ENCODE measurements around the gene CLEC14A.

Gene CLEC14A

GRCh38 chr14:38248321-38249028 is 7.4 kb downstream of the CLEC14A start:
- Histone ChIP-seq H3K9me3 (ENCODE audit: control extremely low read depth in 1 of 5, control insufficient read depth in 4 of 5, insufficient read depth in 2 of 5, low read depth in 1 of 5, low read length in 4 of 5) (no peaks in the 10 kb centered on the region), H3K36me3 (ENCODE audit: control insufficient read depth in 4 of 4, insufficient read depth in 4 of 4, low read length in 3 of 4) (no peaks in the 10 kb centered on the region), H3K27me3 (replicated peaks in 2 of 5; ENCODE audit: control insufficient read depth in 4 of 5, insufficient read depth in 5 of 5, low read length in 4 of 5) (peaks cover 0 to 16% (median 2%) of the 10 kb centered on the region in 5 experiments), H3K4me3 (ENCODE audit: control insufficient read depth in 1 of 7, extremely low read depth in 1 of 7, insufficient read depth in 4 of 7, low read depth in 2 of 7, low read length in 6 of 7) (no peak overlapping the region), H3K27ac (ENCODE audit: insufficient read depth in 1 of 2, low read depth in 1 of 2, low read length in 2 of 2, poor library complexity in 1 of 2, severe bottlenecking in 2 of 2) (no peak overlapping the region), H3K4me1 (ENCODE audit: control extremely low read depth in 1 of 4, control insufficient read depth in 4 of 4, insufficient read depth in 4 of 4, low read length in 3 of 4) (no peaks in the 10 kb centered on the region)
- peak in 1 of 3 donors; percentile 5 for DNase-seq
- POLR2A ChIA-PET, result no interaction called here
- WGBS (ENCODE audit: insufficient coverage), result 100% methylated on average over 2 of the region's 3 CpGs
- CTCF ChIA-PET, result interaction anchor here (1.3 kb wide), 1 partner anchor 9 kb away, joined by 4 read pairs; no protein-coding TSS in a partner anchor

- CTCF ChIA-PET, result no interaction called here
- peak in 1 of 3 donors; percentile 10 for DNase-seq
- H3K36me3 ChIP-seq (ENCODE audit: control insufficient read depth in 4 of 4, insufficient read depth in 4 of 4, low read length in 3 of 4), result no peaks in the 10 kb centered on the region
- H3K27me3 ChIP-seq (replicated peaks in 2 of 5; ENCODE audit: control insufficient read depth in 4 of 5, insufficient read depth in 5 of 5, low read length in 4 of 5), result no peaks in the 10 kb centered on the region
- H3K4me3 ChIP-seq (ENCODE audit: control insufficient read depth in 1 of 7, extremely low read depth in 1 of 7, insufficient read depth in 4 of 7, low read depth in 2 of 7, low read length in 6 of 7), result no peak overlapping the region
- no peak overlapping the region for H3K27ac ChIP-seq (ENCODE audit: insufficient read depth in 1 of 2, low read depth in 1 of 2, low read length in 2 of 2, poor library complexity in 1 of 2, severe bottlenecking in 2 of 2)
- POLR2A ChIA-PET, result no interaction called here
- H3K4me1 ChIP-seq (ENCODE audit: control extremely low read depth in 1 of 4, control insufficient read depth in 4 of 4, insufficient read depth in 4 of 4, low read length in 3 of 4), result no peaks in the 10 kb centered on the region
- no CpG with 5 or more reads among the region's 1 CpG for WGBS (ENCODE audit: insufficient coverage)
- no peaks in the 10 kb centered on the region for H3K9me3 ChIP-seq (ENCODE audit: control extremely low read depth in 1 of 5, control insufficient read depth in 4 of 5, insufficient read depth in 2 of 5, low read depth in 1 of 5, low read length in 4 of 5)
Measured at GRCh38 chr14:38243696-38244240, 12.1 kb downstream of the CLEC14A start.

DNA sequence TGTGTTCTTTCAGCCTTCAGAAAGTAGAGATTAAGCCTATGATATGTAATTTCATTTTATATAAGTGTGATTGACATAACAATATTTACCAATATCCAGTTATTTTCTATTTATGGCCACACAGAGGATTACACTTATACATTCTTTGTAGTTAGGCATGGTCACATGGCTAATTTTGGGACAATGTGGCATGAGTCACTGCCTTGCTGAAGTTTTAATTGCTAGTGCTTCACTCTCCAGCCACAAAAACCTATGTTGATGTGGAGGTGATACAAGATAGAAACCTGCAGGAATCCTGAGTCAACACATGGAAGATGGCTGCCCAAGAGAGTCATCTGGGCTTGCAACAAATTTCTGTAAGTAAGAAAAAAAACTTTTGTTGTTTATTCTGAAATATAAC is 17.0 kb downstream of the CLEC14A start:
- ChIA-PET POLR2A (no interaction called here), CTCF (no interaction called here)
- H3K27ac ChIP-seq (ENCODE audit: insufficient read depth in 1 of 2, low read depth in 1 of 2, low read length in 2 of 2, poor library complexity in 1 of 2, severe bottlenecking in 2 of 2), result no peak overlapping the region
- no peaks in the 10 kb centered on the region for H3K9me3 ChIP-seq (ENCODE audit: control extremely low read depth in 1 of 5, control insufficient read depth in 4 of 5, insufficient read depth in 2 of 5, low read depth in 1 of 5, low read length in 4 of 5)
- no peaks in the 10 kb centered on the region for H3K36me3 ChIP-seq (ENCODE audit: control insufficient read depth in 4 of 4, insufficient read depth in 4 of 4, low read length in 3 of 4)
- no peak overlapping the region for H3K4me3 ChIP-seq (ENCODE audit: control insufficient read depth in 1 of 7, extremely low read depth in 1 of 7, insufficient read depth in 4 of 7, low read depth in 2 of 7, low read length in 6 of 7)
- H3K27me3 ChIP-seq (replicated peaks in 2 of 5; ENCODE audit: control insufficient read depth in 4 of 5, insufficient read depth in 5 of 5, low read length in 4 of 5), result no peaks in the 10 kb centered on the region
- H3K4me1 ChIP-seq (ENCODE audit: control extremely low read depth in 1 of 4, control insufficient read depth in 4 of 4, insufficient read depth in 4 of 4, low read length in 3 of 4), result no peaks in the 10 kb centered on the region
- DNase-seq, result no peak

DNA sequence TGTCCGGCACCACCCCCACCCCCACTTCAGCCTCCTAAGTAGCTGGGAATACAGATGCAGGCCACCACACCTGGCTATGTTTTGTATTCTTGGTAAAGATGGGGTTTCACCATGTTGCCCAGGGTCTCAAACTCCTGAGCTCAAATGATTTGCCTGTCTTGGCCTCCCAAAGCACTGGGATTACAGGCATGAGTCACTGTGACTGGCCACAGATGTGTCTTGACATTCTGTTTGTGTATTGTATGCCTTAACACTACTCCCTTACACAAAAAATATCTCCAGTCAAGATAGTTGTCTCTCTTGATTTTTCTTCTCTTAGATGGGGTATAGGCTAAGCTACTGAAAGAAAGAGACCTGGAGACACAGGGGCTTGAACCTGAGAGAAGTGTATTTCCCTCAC is 17.6 kb downstream of the CLEC14A start:
- no peak overlapping the region for H3K27ac ChIP-seq (ENCODE audit: insufficient read depth in 1 of 2, low read depth in 1 of 2, low read length in 2 of 2, poor library complexity in 1 of 2, severe bottlenecking in 2 of 2)
- no peaks in the 10 kb centered on the region for H3K4me1 ChIP-seq (ENCODE audit: control extremely low read depth in 1 of 4, control insufficient read depth in 4 of 4, insufficient read depth in 4 of 4, low read length in 3 of 4)
- CTCF ChIA-PET, result no interaction called here
- 100% methylated on average over 1 of the region's 1 CpG for WGBS (ENCODE audit: insufficient coverage)
- POLR2A ChIA-PET, result no interaction called here
- H3K4me3 ChIP-seq (ENCODE audit: control insufficient read depth in 1 of 7, extremely low read depth in 1 of 7, insufficient read depth in 4 of 7, low read depth in 2 of 7, low read length in 6 of 7), result no peak overlapping the region
- no peaks in the 10 kb centered on the region for H3K27me3 ChIP-seq (replicated peaks in 2 of 5; ENCODE audit: control insufficient read depth in 4 of 5, insufficient read depth in 5 of 5, low read length in 4 of 5)
- H3K36me3 ChIP-seq (ENCODE audit: control insufficient read depth in 4 of 4, insufficient read depth in 4 of 4, low read length in 3 of 4), result no peaks in the 10 kb centered on the region
- no peak for DNase-seq
- no peaks in the 10 kb centered on the region for H3K9me3 ChIP-seq (ENCODE audit: control extremely low read depth in 1 of 5, control insufficient read depth in 4 of 5, insufficient read depth in 2 of 5, low read depth in 1 of 5, low read length in 4 of 5)

DNA sequence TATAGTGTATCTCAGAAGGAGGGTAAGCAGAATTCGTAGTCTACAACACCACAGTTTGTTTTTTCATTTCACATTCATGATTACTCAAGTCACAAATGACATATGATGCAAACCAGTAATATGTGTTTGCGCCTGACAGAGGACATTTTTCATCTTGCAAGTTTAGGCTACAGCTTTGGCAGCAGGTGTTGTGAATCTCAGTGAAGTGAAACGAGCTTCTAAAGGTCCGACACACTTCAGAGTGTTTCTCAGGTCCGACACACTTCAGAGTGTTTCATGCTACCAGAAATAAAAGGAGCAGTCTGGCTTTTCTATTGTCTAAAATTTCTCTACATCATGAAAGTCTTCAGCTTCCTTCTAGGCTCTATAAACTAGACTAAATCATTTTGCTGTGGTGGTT is 22.7 kb downstream of the CLEC14A start:
- no peaks in the 10 kb centered on the region for H3K9me3 ChIP-seq (ENCODE audit: control extremely low read depth in 1 of 5, control insufficient read depth in 4 of 5, insufficient read depth in 2 of 5, low read depth in 1 of 5, low read length in 4 of 5)
- ChIA-PET POLR2A (no interaction called here), CTCF (interaction anchor here (0.7 kb wide), 1 partner anchor 23 kb away, joined by 3 read pairs; the partner anchor contains the start of gene CLEC14A)
- no peak overlapping the region for H3K4me3 ChIP-seq (ENCODE audit: control insufficient read depth in 1 of 7, extremely low read depth in 1 of 7, insufficient read depth in 4 of 7, low read depth in 2 of 7, low read length in 6 of 7)
- no peaks in the 10 kb centered on the region for H3K36me3 ChIP-seq (ENCODE audit: control insufficient read depth in 4 of 4, insufficient read depth in 4 of 4, low read length in 3 of 4)
- WGBS (ENCODE audit: insufficient coverage), result 89% methylated on average over 3 of the region's 5 CpGs
- H3K4me1 ChIP-seq (ENCODE audit: control extremely low read depth in 1 of 4, control insufficient read depth in 4 of 4, insufficient read depth in 4 of 4, low read length in 3 of 4), result no peaks in the 10 kb centered on the region
- DNase-seq, result no peak
- peaks cover 0 to 2% (median 0%) of the 10 kb centered on the region in 5 experiments for H3K27me3 ChIP-seq (replicated peaks in 2 of 5; ENCODE audit: control insufficient read depth in 4 of 5, insufficient read depth in 5 of 5, low read length in 4 of 5)
- no peak overlapping the region for H3K27ac ChIP-seq (ENCODE audit: insufficient read depth in 1 of 2, low read depth in 1 of 2, low read length in 2 of 2, poor library complexity in 1 of 2, severe bottlenecking in 2 of 2)

DNA sequence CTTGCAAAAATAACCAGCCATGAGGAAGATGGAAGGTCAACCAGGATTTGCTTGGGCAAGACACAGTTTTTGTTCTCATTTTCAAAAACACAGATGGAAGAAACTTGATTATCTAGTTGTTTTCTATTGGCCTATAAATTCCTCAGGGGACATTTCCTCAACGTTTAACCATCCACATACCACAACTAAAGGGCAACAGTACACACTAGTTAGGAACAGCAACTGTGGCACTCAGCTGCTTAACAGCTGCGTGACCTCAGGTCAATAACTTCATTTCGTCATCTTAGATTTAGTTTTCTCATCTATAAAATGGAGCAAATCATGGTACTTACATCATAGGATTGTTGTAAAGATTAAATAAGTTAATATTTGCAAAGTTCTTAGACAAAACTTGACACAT is 29.5 kb downstream of the CLEC14A start:
- DNase-seq, result no peak
- H3K4me1 ChIP-seq (ENCODE audit: control extremely low read depth in 1 of 4, control insufficient read depth in 4 of 4, insufficient read depth in 4 of 4, low read length in 3 of 4), result no peaks in the 10 kb centered on the region
- no peaks in the 10 kb centered on the region for H3K36me3 ChIP-seq (ENCODE audit: control insufficient read depth in 4 of 4, insufficient read depth in 4 of 4, low read length in 3 of 4)
- no peak overlapping the region for H3K4me3 ChIP-seq (ENCODE audit: control insufficient read depth in 1 of 7, extremely low read depth in 1 of 7, insufficient read depth in 4 of 7, low read depth in 2 of 7, low read length in 6 of 7)
- H3K9me3 ChIP-seq (ENCODE audit: control extremely low read depth in 1 of 5, control insufficient read depth in 4 of 5, insufficient read depth in 2 of 5, low read depth in 1 of 5, low read length in 4 of 5), result no peaks in the 10 kb centered on the region
- H3K27ac ChIP-seq (ENCODE audit: insufficient read depth in 1 of 2, low read depth in 1 of 2, low read length in 2 of 2, poor library complexity in 1 of 2, severe bottlenecking in 2 of 2), result no peak overlapping the region
- WGBS (ENCODE audit: insufficient coverage), result no CpG with 5 or more reads among the region's 3 CpGs
- CTCF ChIA-PET, result no interaction called here
- POLR2A ChIA-PET, result no interaction called here
- H3K27me3 ChIP-seq (replicated peaks in 2 of 5; ENCODE audit: control insufficient read depth in 4 of 5, insufficient read depth in 5 of 5, low read length in 4 of 5), result no peaks in the 10 kb centered on the region

DNA sequence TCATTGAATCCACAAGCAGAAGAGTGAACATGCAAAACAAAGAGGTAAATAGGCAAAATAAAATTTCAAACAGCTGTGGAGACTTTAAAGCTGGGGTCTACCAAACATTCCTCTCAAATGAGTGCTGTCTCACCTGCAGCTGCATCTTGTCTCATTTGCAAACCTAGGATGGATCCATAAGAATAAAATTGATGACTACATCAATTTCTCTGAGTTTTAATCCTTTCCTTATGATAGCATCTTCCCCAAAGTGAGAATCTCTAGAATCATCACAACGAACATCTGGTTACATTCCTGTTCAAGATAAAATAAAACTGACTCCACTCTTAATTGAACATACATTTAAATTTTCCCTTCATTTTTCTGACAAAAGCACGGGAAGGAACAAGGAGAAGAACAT is 29.9 kb downstream of the CLEC14A start:
- Histone ChIP-seq H3K4me3 (ENCODE audit: control insufficient read depth in 1 of 7, extremely low read depth in 1 of 7, insufficient read depth in 4 of 7, low read depth in 2 of 7, low read length in 6 of 7) (no peak overlapping the region), H3K36me3 (ENCODE audit: control insufficient read depth in 4 of 4, insufficient read depth in 4 of 4, low read length in 3 of 4) (no peaks in the 10 kb centered on the region), H3K27me3 (replicated peaks in 2 of 5; ENCODE audit: control insufficient read depth in 4 of 5, insufficient read depth in 5 of 5, low read length in 4 of 5) (no peaks in the 10 kb centered on the region), H3K9me3 (ENCODE audit: control extremely low read depth in 1 of 5, control insufficient read depth in 4 of 5, insufficient read depth in 2 of 5, low read depth in 1 of 5, low read length in 4 of 5) (no peaks in the 10 kb centered on the region), H3K4me1 (ENCODE audit: control extremely low read depth in 1 of 4, control insufficient read depth in 4 of 4, insufficient read depth in 4 of 4, low read length in 3 of 4) (no peaks in the 10 kb centered on the region), H3K27ac (ENCODE audit: insufficient read depth in 1 of 2, low read depth in 1 of 2, low read length in 2 of 2, poor library complexity in 1 of 2, severe bottlenecking in 2 of 2) (no peak overlapping the region)
- WGBS (ENCODE audit: insufficient coverage), result 100% methylated on average over 1 of the region's 2 CpGs
- ChIA-PET CTCF (no interaction called here), POLR2A (no interaction called here)
- no peak for DNase-seq

Data from common myeloid progenitor, CD34-positive (primary cell).